SKM-1 (cell line): ENCODE results near the gene TFDP1.

Experiments used
- DNase-seq: peaks from one replicate; lab custom pipeline; 2025; ENCODE audit not compliant: unreplicated experiment; lab: John Stamatoyannopoulos, UW

TFDP1 gene, protein sequence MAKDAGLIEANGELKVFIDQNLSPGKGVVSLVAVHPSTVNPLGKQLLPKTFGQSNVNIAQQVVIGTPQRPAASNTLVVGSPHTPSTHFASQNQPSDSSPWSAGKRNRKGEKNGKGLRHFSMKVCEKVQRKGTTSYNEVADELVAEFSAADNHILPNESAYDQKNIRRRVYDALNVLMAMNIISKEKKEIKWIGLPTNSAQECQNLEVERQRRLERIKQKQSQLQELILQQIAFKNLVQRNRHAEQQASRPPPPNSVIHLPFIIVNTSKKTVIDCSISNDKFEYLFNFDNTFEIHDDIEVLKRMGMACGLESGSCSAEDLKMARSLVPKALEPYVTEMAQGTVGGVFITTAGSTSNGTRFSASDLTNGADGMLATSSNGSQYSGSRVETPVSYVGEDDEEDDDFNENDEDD

GRCh38 chr13:113584205-113584869 is at the start of gene TFDP1:
Gene TFDP1, plus strand, starts transcription at chr13:113584753. Its CDS starts 1,085 bp downstream, at chr13:113585838.
- peak; percentile 88 for DNase-seq

DNA sequence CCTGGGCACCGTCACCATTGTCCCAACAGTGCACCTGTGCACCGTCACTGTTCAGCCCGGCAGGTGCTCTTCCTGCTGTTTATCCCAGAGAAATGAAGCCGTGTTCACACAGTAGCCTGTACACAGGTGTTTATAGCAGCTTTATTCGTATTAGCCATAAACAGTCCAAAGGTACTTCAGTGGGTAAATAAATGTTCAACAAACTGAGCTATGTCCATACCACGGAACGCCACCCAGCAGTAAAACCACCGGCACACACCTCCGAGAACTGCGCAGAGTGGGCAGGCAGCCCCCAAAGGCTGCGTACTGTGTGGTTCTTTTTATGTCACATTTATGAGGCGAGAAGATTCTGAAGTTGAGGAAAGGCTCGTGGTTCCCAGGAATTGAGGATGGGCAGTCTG is 49.2 kb upstream of the TFDP1 start:
- DNase-seq = no peak

- DNase-seq = no peak
Measured at GRCh38 chr13:113536461-113537110, 48.0 kb upstream of the TFDP1 start.

GRCh38 chr13:113537205-113537604 is 47.3 kb upstream of the TFDP1 start:
- no peak for DNase-seq

- DNase-seq = no peak
Measured at GRCh38 chr13:113537909-113538688, 46.5 kb upstream of the TFDP1 start.

- DNase-seq = no peak
Measured at GRCh38 chr13:113538689-113539058, 45.9 kb upstream of the TFDP1 start.

- no peak for DNase-seq
Measured at GRCh38 chr13:113539176-113539575, 45.4 kb upstream of the TFDP1 start.

DNA sequence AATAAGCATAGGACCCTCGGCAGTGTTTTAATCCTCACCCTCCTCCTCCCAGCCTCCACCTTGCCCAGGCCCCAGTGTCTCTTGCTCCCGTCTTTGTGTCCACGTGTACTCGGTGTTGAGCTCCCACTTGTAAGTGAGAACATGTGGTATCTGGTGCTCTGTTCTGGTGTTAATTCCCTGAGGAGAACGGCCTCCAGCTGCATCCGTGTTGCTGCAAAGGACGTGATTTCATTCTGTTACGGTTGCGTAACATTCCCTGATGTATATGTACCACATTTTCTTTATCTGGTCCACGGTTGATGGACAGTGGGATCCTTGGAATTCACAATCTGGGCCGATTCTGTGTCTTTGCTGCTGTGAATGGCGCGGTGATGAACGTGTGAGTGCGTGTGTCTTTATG is 44.7 kb upstream of the TFDP1 start:
- DNase-seq = no peak

- DNase-seq = no peak
Measured at GRCh38 chr13:113540523-113540922, 44.0 kb upstream of the TFDP1 start.

DNA sequence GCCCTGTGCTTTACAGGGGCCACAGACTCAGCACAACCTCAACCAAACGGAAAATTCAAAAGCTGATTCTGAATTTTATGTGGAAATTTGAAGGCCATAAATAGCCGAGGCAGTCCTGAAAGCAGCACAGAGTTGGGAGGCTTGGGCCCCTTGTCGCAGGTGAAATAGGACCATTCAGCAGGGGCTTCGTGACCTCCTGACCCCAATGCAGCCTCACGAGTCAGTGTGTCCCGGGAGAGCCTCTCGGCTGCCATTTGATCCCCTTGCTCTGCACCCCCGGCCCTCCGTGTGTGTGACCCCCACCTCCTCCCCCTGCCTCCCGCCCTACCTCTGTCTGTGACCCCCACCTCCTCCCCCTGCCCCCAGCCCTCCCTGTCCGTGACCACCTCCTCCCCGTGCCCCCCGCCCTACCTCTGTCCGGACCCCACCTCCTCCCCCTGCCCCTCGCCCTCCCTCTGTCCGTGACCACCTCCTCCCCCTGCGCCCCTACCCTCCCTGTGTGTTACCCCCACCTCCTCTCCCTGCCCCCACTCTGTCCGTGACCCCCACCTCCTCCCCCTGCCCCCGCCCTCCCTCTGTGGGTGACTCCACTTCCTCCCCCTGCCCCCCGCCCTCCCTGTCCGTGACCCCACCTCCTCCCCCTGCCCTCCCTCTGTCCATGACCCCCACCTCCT is 41.7 kb upstream of the TFDP1 start:
- DNase-seq = no peak

GRCh38 chr13:113544071-113544891 is 40.3 kb upstream of the TFDP1 start:
- no peak for DNase-seq

- DNase-seq = no peak
Measured at GRCh38 chr13:113544896-113545295, 39.7 kb upstream of the TFDP1 start.

DNA sequence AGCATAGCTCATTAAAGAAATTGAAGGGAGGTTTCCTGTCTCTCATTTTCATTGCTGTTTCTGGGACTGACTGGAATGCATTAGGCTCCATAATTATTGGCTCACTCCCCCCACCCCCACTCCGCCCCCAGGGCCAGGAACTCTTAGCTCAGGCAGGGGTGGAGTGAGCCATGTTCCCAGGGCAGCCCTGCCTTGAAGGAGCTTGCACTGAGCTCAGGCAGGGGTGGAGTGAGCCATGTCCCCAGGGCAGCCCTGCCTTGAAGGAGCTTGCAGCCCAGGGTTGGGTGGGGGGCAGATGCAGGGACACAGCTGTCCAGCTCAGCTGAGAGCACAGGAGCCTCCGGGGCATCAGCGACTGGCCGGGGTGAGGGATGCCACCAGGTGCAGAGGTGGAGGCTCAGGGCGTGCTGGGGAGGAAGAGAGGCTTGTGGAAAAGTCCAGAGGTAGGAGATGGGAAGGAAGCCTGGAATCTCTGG is 39.1 kb upstream of the TFDP1 start:
- DNase-seq = no peak

DNA sequence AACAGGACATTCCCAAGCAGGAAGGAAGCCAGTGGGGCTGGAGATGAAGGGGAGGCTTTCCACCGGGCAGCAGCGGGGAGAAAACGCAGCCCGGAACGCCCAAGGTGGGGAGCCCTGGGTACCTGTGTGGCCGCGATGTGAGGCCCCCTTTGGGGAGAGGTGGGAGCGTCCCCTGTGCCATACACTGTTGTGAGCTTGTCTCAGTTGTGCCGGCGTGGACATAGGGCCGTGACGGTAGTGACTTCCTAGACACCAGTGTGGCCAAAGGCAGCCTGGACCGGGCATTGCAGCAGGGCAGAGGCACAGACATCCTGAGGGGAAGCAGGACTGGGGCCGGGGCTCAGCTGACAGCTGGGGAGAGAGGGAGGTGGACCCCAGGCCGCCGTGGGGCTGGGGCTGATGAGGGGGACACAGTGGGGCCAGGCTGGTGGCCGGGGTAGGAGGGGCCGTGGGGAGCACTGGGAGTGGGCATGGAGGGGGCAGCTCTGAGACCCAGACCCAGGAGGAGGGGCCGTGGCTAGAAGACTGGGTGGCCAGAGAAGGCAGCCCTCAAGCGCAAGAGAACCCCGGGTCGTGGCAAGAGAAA is 38.5 kb upstream of the TFDP1 start:
- no peak for DNase-seq

- DNase-seq = no peak
Measured at GRCh38 chr13:113546571-113547237, 37.8 kb upstream of the TFDP1 start.

DNA sequence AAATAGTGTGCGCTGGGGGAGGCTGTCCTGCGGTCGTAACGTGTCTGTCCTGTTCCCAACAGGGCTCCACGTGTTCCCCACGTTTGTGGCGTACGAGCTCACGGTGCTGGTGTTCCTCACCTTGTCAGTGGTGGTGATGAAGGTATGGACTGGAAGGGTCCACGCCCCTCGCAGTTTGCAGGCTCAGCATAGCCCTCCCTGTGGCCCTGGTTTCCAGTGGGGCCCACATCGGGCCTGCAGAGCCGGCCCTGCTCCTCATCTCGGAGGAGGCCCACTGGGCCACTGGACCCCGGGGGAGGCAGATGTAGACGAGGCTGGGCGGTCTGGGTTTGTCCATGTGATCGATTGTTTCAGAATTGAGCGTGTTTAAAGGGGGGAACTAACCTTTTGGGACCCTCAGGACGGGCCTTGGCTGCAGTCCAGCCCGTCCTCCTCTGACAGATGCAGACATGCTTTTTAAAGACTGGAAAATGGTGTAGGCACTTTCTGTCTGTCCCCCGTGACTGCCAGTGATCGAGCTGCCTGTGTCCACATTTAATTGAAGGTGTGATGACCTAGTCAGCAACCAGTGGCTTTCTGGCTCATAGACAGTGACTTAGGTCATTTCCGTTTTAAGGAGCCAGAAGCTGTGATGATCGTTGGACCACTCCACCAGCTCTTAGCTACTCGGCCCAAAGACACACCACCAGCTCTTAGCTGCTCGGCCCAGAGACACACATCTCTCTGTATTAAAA is 37.1 kb upstream of the TFDP1 start:
- DNase-seq = no peak

DNA sequence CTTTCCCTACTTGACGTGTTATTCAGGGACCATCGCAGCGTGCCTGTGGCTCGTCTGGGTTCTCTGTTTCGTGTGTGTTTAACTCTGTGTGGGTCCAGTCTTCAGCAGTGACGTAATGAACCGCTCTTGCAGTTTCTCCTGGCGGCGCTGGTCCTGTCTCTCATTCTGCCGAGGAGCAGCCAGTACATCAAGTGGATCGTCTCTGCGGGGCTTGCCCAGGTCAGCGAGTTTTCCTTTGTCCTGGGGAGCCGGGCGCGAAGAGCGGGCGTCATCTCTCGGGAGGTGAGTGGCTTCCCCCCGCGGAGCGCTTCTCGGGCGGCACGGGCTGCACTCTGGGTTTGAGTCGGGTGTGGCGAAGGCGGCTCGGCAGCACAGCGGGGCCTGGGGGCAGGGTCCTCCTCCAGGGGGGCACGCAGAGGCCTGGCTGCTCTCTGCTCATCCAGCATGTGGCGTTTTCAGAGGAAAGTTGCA is 36.3 kb upstream of the TFDP1 start:
- no peak for DNase-seq
